Esophagus squamous epithelium (tissue), 5 donors: ENCODE measurements around the gene MYO3B. TPM values are rescaled to one million over a fixed set of nuclear protein-coding genes. Genes with fewer than 3 reads are reported as not detected.

Experiments
- DNase-seq: peaks from one replicate; lab custom pipeline; 2025; lab: John Stamatoyannopoulos, UW
- H3K27ac ChIP-seq, 4 donors: fragments of 200-600 bp; sonication (generic); one replicate each; pipeline ENCODE4 v1.5.1; 2016 to 2019; ENCODE audit warnings: mild to moderate bottlenecking in 1 of 4
- H3K27me3 ChIP-seq, 4 donors: fragments of 200-600 bp; sonication (generic); 1 replicate in 3 of 4; 2 replicates in 1 of 4; pipeline versions ENCODE4 v1.5.1 to v1.6.0; 2017 to 2021; ENCODE audit warnings: antibody characterized with exemption in 1 of 4
- H3K36me3 ChIP-seq, 3 donors: fragments of 200-600 bp; sonication (generic); one replicate each; pipeline ENCODE4 v1.5.1; 2016 to 2019
- H3K4me1 ChIP-seq, 3 donors: fragments of 200-600 bp; sonication (generic); one replicate each; pipeline ENCODE4 v1.5.1; 2017 to 2019
- H3K4me3 ChIP-seq, 4 donors: fragments of 200-600 bp; sonication (generic); 1 replicate in 3 of 4; 2 replicates in 1 of 4; pipeline ENCODE4 v1.5.1; 2016 to 2019; ENCODE audit warnings: mild to moderate bottlenecking in 2 of 4, moderate library complexity in 1 of 4
- H3K9me3 ChIP-seq, 3 donors: fragments of 200-600 bp; sonication (generic); one replicate each; pipeline ENCODE4 v1.5.1; 2016 to 2019
- POLR2A ChIP-seq, 4 donors: fragments of 450-650 bp; IDR thresholded peaks; one replicate each; pipeline ENCODE4 v1.6.1; 2017; ENCODE audit warnings: antibody characterized with exemption in 4 of 4, mild to moderate bottlenecking in 4 of 4, moderate library complexity in 3 of 4
- WGBS, 2 donors: methylation state at CpG; one replicate each; pipeline ENCODE4 v1.1.5; 2018; 5-methylcytosine and 5-hydroxymethylcytosine counted together
- intact Hi-C: fragments of 100-400 bp; cut with DNase I; formaldehyde crosslinking; loops from one replicate; pipeline ENCODE4 v1.15.0; 2022
- total RNA-seq, 4 donors: library from RNA; depleted of rRNA; stranded (reverse); fragments of >200 nt; gene quantifications; one replicate each; pipeline ENCODE4 v1.1.0, GENCODE V29; 2016
- TF ChIP-seq, protein P1 (sequence below), 6 experiments: fragments of 450-650 bp in 4 of 6; fragments of 200-600 bp in 2 of 6; sonication (generic) in 2 of 6; IDR thresholded peaks; one replicate each; pipeline ENCODE4 v1.5.1; 2016 to 2019; ENCODE audit warnings: antibody characterized with exemption in 6 of 6, mild to moderate bottlenecking in 4 of 6, moderate library complexity in 4 of 6
- donor health status: DM: yes; HTN: yes; CAD: no.

MYO3B gene
- total RNA-seq, 4 donors from 2014 or later, result 0.15 to 0.38 (median 0.18) TPM

DNA sequence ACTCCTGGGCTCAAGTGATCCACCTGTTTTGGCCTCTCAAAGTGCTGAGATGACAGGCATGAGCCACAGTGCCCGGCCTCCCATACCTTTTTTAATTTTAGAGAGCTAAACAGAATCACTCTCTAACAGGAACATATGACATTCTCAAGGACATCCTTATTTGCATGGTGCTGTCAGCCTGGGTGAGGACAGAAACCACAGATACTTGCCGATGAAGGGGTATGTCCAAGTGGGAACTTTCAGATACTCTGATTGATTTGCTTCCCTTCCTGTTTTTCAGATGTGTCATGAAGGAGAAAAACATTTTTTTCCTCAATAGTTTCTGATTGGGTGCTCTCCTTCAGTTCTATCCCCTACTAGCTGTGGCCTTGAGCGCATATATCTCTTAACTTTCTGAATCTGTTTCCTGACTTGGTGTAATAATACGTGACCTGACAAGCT is 49.6 kb downstream of the MYO3B start:
- intact Hi-C loops, result no loop called here
- Histone ChIP-seq H3K36me3 (no peaks in the 10 kb centered on the region), H3K4me3 (no peak overlapping the region), H3K9me3 (no peaks in the 10 kb centered on the region), H3K27ac (no peak overlapping the region), H3K4me1 (peaks cover 0 to 11% (median 0%) of the 10 kb centered on the region in 3 donors), H3K27me3 (no peaks in the 10 kb centered on the region)
- WGBS, 2 donors, result 73 to 87% methylated on average over 4 of the region's 4 CpGs
- TF ChIP-seq POLR2A (IDR thresholded peaks at IDR 0.05), result no peak
- TF ChIP-seq, protein P1, sequence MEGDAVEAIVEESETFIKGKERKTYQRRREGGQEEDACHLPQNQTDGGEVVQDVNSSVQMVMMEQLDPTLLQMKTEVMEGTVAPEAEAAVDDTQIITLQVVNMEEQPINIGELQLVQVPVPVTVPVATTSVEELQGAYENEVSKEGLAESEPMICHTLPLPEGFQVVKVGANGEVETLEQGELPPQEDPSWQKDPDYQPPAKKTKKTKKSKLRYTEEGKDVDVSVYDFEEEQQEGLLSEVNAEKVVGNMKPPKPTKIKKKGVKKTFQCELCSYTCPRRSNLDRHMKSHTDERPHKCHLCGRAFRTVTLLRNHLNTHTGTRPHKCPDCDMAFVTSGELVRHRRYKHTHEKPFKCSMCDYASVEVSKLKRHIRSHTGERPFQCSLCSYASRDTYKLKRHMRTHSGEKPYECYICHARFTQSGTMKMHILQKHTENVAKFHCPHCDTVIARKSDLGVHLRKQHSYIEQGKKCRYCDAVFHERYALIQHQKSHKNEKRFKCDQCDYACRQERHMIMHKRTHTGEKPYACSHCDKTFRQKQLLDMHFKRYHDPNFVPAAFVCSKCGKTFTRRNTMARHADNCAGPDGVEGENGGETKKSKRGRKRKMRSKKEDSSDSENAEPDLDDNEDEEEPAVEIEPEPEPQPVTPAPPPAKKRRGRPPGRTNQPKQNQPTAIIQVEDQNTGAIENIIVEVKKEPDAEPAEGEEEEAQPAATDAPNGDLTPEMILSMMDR (IDR thresholded peaks at IDR 0.05), result no peak
- DNase-seq, result no peak

GRCh38 chr2:170227951-170228350 is 50.0 kb downstream of the MYO3B start:
- peaks cover 0 to 11% (median 0%) of the 10 kb centered on the region in 3 donors for H3K4me1 ChIP-seq
- no peak for DNase-seq
- TF ChIP-seq, protein P1 (IDR thresholded peaks at IDR 0.05), result no peak
- no peak for TF ChIP-seq POLR2A (IDR thresholded peaks at IDR 0.05)
- 56 to 92% methylated on average over 4 of the region's 4 CpGs for WGBS, 2 donors
- H3K27ac ChIP-seq, result no peak overlapping the region
- no peaks in the 10 kb centered on the region for H3K36me3 ChIP-seq
- no peak overlapping the region for H3K4me3 ChIP-seq
- H3K27me3 ChIP-seq, result no peaks in the 10 kb centered on the region
- no peaks in the 10 kb centered on the region for H3K9me3 ChIP-seq
- intact Hi-C loops, result no loop called here

GRCh38 chr2:170228429-170228828 is 50.5 kb downstream of the MYO3B start:
- no peak for TF ChIP-seq POLR2A (IDR thresholded peaks at IDR 0.05)
- TF ChIP-seq, protein P1 (IDR thresholded peaks at IDR 0.05), result no peak
- no peak overlapping the region for H3K27ac ChIP-seq
- no peaks in the 10 kb centered on the region for H3K36me3 ChIP-seq
- intact Hi-C loops, result no loop called here
- H3K4me1 ChIP-seq, result peaks cover 0 to 11% (median 0%) of the 10 kb centered on the region in 3 donors
- H3K27me3 ChIP-seq, result no peaks in the 10 kb centered on the region
- DNase-seq, result no peak
- H3K4me3 ChIP-seq, result no peak overlapping the region
- 72 to 78% methylated on average over 3 of the region's 3 CpGs for WGBS, 2 donors
- no peaks in the 10 kb centered on the region for H3K9me3 ChIP-seq

DNA sequence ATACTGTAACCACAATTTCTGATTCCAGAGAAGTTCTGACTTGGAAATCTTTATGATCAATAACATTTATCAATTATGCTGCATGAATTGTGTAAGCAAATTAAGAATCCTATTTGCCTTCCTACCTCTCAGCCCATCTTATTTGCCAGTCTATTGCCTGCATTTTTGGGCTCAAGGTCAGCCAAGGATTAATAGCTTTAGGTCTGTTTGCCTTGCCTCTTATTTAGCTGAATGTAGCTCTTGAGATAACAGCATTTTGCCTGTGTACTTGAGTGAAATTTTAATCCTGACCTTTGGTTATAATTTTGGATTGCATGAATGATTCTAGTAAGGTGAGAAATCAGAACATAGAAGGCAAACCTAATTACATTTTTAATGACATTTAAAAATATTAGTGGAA is 51.2 kb downstream of the MYO3B start:
- Histone ChIP-seq H3K27me3 (no peaks in the 10 kb centered on the region), H3K27ac (no peak overlapping the region), H3K4me1 (peaks cover 0 to 8% (median 0%) of the 10 kb centered on the region in 3 donors), H3K36me3 (no peaks in the 10 kb centered on the region), H3K9me3 (no peaks in the 10 kb centered on the region), H3K4me3 (no peak overlapping the region)
- intact Hi-C loops, result no loop called here
- TF ChIP-seq, protein P1 (IDR thresholded peaks at IDR 0.05), result no peak
- no peak for TF ChIP-seq POLR2A (IDR thresholded peaks at IDR 0.05)
- DNase-seq, result no peak

- intact Hi-C loops, result loop anchor here (10.0 kb wide), 1 partner anchor 585 kb away; the partner anchor contains the start of gene GAD1
- TF ChIP-seq POLR2A (IDR thresholded peaks at IDR 0.05), result no peak
- TF ChIP-seq, protein P1 (IDR thresholded peaks at IDR 0.05), result no peak
- no peak for DNase-seq
- H3K27me3 ChIP-seq, result no peaks in the 10 kb centered on the region
- WGBS, 2 donors, result 76 to 83% methylated on average over 2 of the region's 2 CpGs
- H3K4me1 ChIP-seq, result peaks cover 0 to 2% (median 0%) of the 10 kb centered on the region in 3 donors
- H3K4me3 ChIP-seq, result no peak overlapping the region
- no peaks in the 10 kb centered on the region for H3K9me3 ChIP-seq
- no peaks in the 10 kb centered on the region for H3K36me3 ChIP-seq
- no peak overlapping the region for H3K27ac ChIP-seq
Measured at GRCh38 chr2:170229744-170230143, 51.8 kb downstream of the MYO3B start.
